Measurements from ENCODE around the gene PPM1N. TPM values are rescaled to one million over a fixed set of nuclear protein-coding genes. Genes with fewer than 3 reads are reported as not detected.
A peak's percentile ranks its signal among the peaks of the same experiment; 100 is the strongest.

The PPM1N gene
- total RNA-seq, 2 donors from 2014 or later: 3.2 to 3.6 TPM

- peaks cover 49 to 58% of the 10 kb centered on the region in 2 donors for H3K4me1 Mint-ChIP-seq (ENCODE audit: low read depth in 2 of 2)
- H3K4me3 Mint-ChIP-seq: peak overlapping the region; percentile 63
- H3K36me3 Mint-ChIP-seq: peaks cover 21% of the 10 kb centered on the region
- DNase-seq (ENCODE audit: low spot score) (peak; percentile 87), ATAC-seq (peak; percentile 82 to 85)
- H3K27me3 Mint-ChIP-seq: no peaks in the 10 kb centered on the region
- H3K9me3 Mint-ChIP-seq: no peaks in the 10 kb centered on the region
- H3K27ac Mint-ChIP-seq: peak overlapping the region; percentile 93 to 96
These were observed 16.9 kb downstream of the PPM1N start for GRCh38 chr19:45515081-45515624.

- H3K27ac Mint-ChIP-seq: peak overlapping the region; percentile 93 to 96
- peak overlapping the region; percentile 63 for H3K4me3 Mint-ChIP-seq
- ATAC-seq (peak; percentile 14 to 51), DNase-seq (ENCODE audit: low spot score) (no peak)
- no peaks in the 10 kb centered on the region for H3K27me3 Mint-ChIP-seq
- H3K9me3 Mint-ChIP-seq: no peaks in the 10 kb centered on the region
- peaks cover 19% of the 10 kb centered on the region for H3K36me3 Mint-ChIP-seq
- peaks cover 46 to 51% of the 10 kb centered on the region in 2 donors for H3K4me1 Mint-ChIP-seq (ENCODE audit: low read depth in 2 of 2)
These were observed 17.7 kb downstream of the PPM1N start for GRCh38 chr19:45515807-45516401.

GRCh38 chr19:45517238-45517637, 19.0 kb downstream of the PPM1N start:
- peaks cover 14% of the 10 kb centered on the region for H3K36me3 Mint-ChIP-seq
- DNase-seq (ENCODE audit: low spot score): no peak
- H3K27ac Mint-ChIP-seq: peak overlapping the region; percentile 93 to 96
- no peak for ATAC-seq
- H3K4me3 Mint-ChIP-seq: peak overlapping the region; percentile 49
- H3K4me1 Mint-ChIP-seq (ENCODE audit: low read depth in 2 of 2): peaks cover 40% of the 10 kb centered on the region in 2 donors
- H3K27me3 Mint-ChIP-seq: no peaks in the 10 kb centered on the region
- H3K9me3 Mint-ChIP-seq: no peaks in the 10 kb centered on the region

- Mint-ChIP-seq H3K36me3 (peaks cover 12% of the 10 kb centered on the region), H3K9me3 (no peaks in the 10 kb centered on the region), H3K4me1 (ENCODE audit: low read depth in 2 of 2) (peaks cover 37 to 38% of the 10 kb centered on the region in 2 donors), H3K27ac (peak overlapping the region; percentile 93 to 96), H3K27me3 (no peaks in the 10 kb centered on the region), H3K4me3 (peak overlapping the region; percentile 49)
- DNase-seq (ENCODE audit: low spot score) (no peak), ATAC-seq (no peak)
These were observed 19.6 kb downstream of the PPM1N start for GRCh38 chr19:45517641-45518468.

- peaks cover 10% of the 10 kb centered on the region for H3K36me3 Mint-ChIP-seq
- H3K27me3 Mint-ChIP-seq: no peaks in the 10 kb centered on the region
- no peak for ATAC-seq
- H3K9me3 Mint-ChIP-seq: no peaks in the 10 kb centered on the region
- no peak for DNase-seq (ENCODE audit: low spot score)
- peaks cover 35 to 37% of the 10 kb centered on the region in 2 donors for H3K4me1 Mint-ChIP-seq (ENCODE audit: low read depth in 2 of 2)
- H3K4me3 Mint-ChIP-seq: no peak overlapping the region
- no peak overlapping the region for H3K27ac Mint-ChIP-seq
These were observed 20.2 kb downstream of the PPM1N start for GRCh38 chr19:45518469-45518826.

GRCh38 chr19:45522010-45522941, 24.0 kb downstream of the PPM1N start:
- ATAC-seq (no peak), DNase-seq (ENCODE audit: low spot score) (no peak)
- H3K36me3 Mint-ChIP-seq: peaks cover 4% of the 10 kb centered on the region
- H3K4me1 Mint-ChIP-seq (ENCODE audit: low read depth in 2 of 2): peaks cover 11 to 22% of the 10 kb centered on the region in 2 donors
- no peaks in the 10 kb centered on the region for H3K9me3 Mint-ChIP-seq
- H3K27me3 Mint-ChIP-seq: no peaks in the 10 kb centered on the region
- no peak overlapping the region for H3K4me3 Mint-ChIP-seq
- H3K27ac Mint-ChIP-seq: no peak overlapping the region

- ATAC-seq (peak; percentile 93 to 95), DNase-seq (ENCODE audit: low spot score) (no peak)
- Mint-ChIP-seq H3K36me3 (peaks cover 12% of the 10 kb centered on the region), H3K4me3 (no peak overlapping the region), H3K4me1 (ENCODE audit: low read depth in 2 of 2) (peaks cover 20 to 24% of the 10 kb centered on the region in 2 donors), H3K27ac (peak overlapping the region; percentile 1 to 58), H3K27me3 (no peaks in the 10 kb centered on the region), H3K9me3 (no peaks in the 10 kb centered on the region)
These were observed 25.5 kb downstream of the PPM1N start for GRCh38 chr19:45523642-45524256.

- Mint-ChIP-seq H3K4me3 (no peak overlapping the region), H3K27me3 (no peaks in the 10 kb centered on the region), H3K4me1 (ENCODE audit: low read depth in 2 of 2) (peaks cover 20 to 24% of the 10 kb centered on the region in 2 donors), H3K9me3 (no peaks in the 10 kb centered on the region), H3K27ac (peak overlapping the region in 1 of 2 donors; percentile 58), H3K36me3 (peaks cover 12% of the 10 kb centered on the region)
- DNase-seq (ENCODE audit: low spot score): no peak
- ATAC-seq: no peak
These were observed 26.4 kb downstream of the PPM1N start for GRCh38 chr19:45524575-45525129.

- no peak for DNase-seq (ENCODE audit: low spot score)
- Mint-ChIP-seq H3K27me3 (no peaks in the 10 kb centered on the region), H3K4me1 (ENCODE audit: low read depth in 2 of 2) (peaks cover 20 to 24% of the 10 kb centered on the region in 2 donors), H3K4me3 (no peak overlapping the region), H3K36me3 (peaks cover 12% of the 10 kb centered on the region), H3K9me3 (no peaks in the 10 kb centered on the region), H3K27ac (peak overlapping the region in 1 of 2 donors; percentile 23)
- ATAC-seq: no peak
These were observed 27.9 kb downstream of the PPM1N start for GRCh38 chr19:45526143-45526542.

- peaks cover 12% of the 10 kb centered on the region for H3K36me3 Mint-ChIP-seq
These were observed 28.7 kb downstream of the PPM1N start for GRCh38 chr19:45526971-45527370.

GRCh38 chr19:45527731-45528130, 29.5 kb downstream of the PPM1N start:
- no peak overlapping the region for H3K4me3 Mint-ChIP-seq
- no peaks in the 10 kb centered on the region for H3K27me3 Mint-ChIP-seq
- peaks cover 12% of the 10 kb centered on the region for H3K36me3 Mint-ChIP-seq
- no peaks in the 10 kb centered on the region for H3K9me3 Mint-ChIP-seq
- H3K4me1 Mint-ChIP-seq (ENCODE audit: low read depth in 2 of 2): peaks cover 20% of the 10 kb centered on the region in 2 donors
- H3K27ac Mint-ChIP-seq: peak overlapping the region; percentile 56 to 60
- no peak for DNase-seq (ENCODE audit: low spot score)
- no peak for ATAC-seq

More at GRCh38 chr19:45526971-45527370, 28.7 kb downstream of the PPM1N start:
- Mint-ChIP-seq H3K4me1 (ENCODE audit: low read depth in 2 of 2) (peaks cover 20 to 21% of the 10 kb centered on the region in 2 donors), H3K4me3 (no peak overlapping the region), H3K9me3 (no peaks in the 10 kb centered on the region), H3K27me3 (no peaks in the 10 kb centered on the region), H3K27ac (no peak overlapping the region)
- no peak for ATAC-seq
- no peak for DNase-seq (ENCODE audit: low spot score)

- Mint-ChIP-seq H3K27me3 (no peaks in the 10 kb centered on the region), H3K27ac (peak overlapping the region; percentile 56 to 60), H3K36me3 (peaks cover 12% of the 10 kb centered on the region), H3K9me3 (no peaks in the 10 kb centered on the region), H3K4me1 (ENCODE audit: low read depth in 2 of 2) (peaks cover 20% of the 10 kb centered on the region in 2 donors), H3K4me3 (no peak overlapping the region)
- ATAC-seq (no peak), DNase-seq (ENCODE audit: low spot score) (no peak)
These were observed 30.0 kb downstream of the PPM1N start for GRCh38 chr19:45528149-45528743.
